Liver (tissue), 9 donors: Measurements from ENCODE around the gene PDCD6IP. TPM values are rescaled to one million over a fixed set of nuclear protein-coding genes. Genes with fewer than 3 reads are reported as not detected.

Experiments
- DNase-seq: peaks from one replicate; pipeline ENCODE4 v3.0.0-alpha.2; 2017; ENCODE audit warnings: low spot score
- H3K27ac ChIP-seq, 2 donors: one replicate each; pipeline ENCODE4 v1.7.0; 2013; ENCODE audit warnings: inconsistent platforms in 2 of 2, low read length in 2 of 2, control low read depth in 1 of 2, low read depth in 1 of 2, mild to moderate bottlenecking in 1 of 2
- H3K27me3 ChIP-seq, 4 donors: one replicate each; pipeline versions ENCODE4 v1.6.1 to v1.7.0; 2013; ENCODE audit warnings: low read length in 3 of 4, inconsistent platforms in 1 of 4, mild to moderate bottlenecking in 1 of 4, moderate library complexity in 1 of 4; ENCODE audit not compliant: control insufficient read depth in 4 of 4, insufficient read depth in 4 of 4
- H3K36me3 ChIP-seq, 4 donors: one replicate each; pipeline versions ENCODE4 v1.6.1 to v1.7.0; 2013; ENCODE audit warnings: low read length in 3 of 4, mild to moderate bottlenecking in 3 of 4, low read depth in 1 of 4, moderate library complexity in 1 of 4; ENCODE audit not compliant: control insufficient read depth in 4 of 4, insufficient read depth in 3 of 4
- H3K4me1 ChIP-seq, 4 donors: one replicate each; pipeline versions ENCODE4 v1.6.1 to v1.7.0; 2013; ENCODE audit warnings: low read length in 3 of 4, mild to moderate bottlenecking in 3 of 4, moderate library complexity in 1 of 4; ENCODE audit not compliant: control insufficient read depth in 4 of 4, insufficient read depth in 4 of 4
- H3K4me3 ChIP-seq, 3 donors: one replicate each; pipeline versions ENCODE4 v1.6.1 to v1.7.0; 2013; ENCODE audit warnings: low read length in 3 of 3, control low read depth in 1 of 3, low read depth in 1 of 3, mild to moderate bottlenecking in 1 of 3
- H3K9ac ChIP-seq, 2 donors: one replicate each; pipeline ENCODE4 v1.7.0; 2013; ENCODE audit warnings: low read length in 2 of 2, mild to moderate bottlenecking in 2 of 2, moderate library complexity in 2 of 2, control low read depth in 1 of 2, low read depth in 1 of 2
- H3K9me3 ChIP-seq, 4 donors: one replicate each; pipeline versions ENCODE4 v1.6.1 to v1.7.0; 2013; ENCODE audit warnings: low read length in 3 of 4; ENCODE audit not compliant: control insufficient read depth in 4 of 4
- EGR1 ChIP-seq, 2 donors: IDR thresholded peaks; 2 replicates each; pipeline ENCODE4 v1.6.1; 2016 to 2018; ENCODE audit warnings: antibody characterized with exemption in 2 of 2, low read depth in 2 of 2
- FOXA1 ChIP-seq: IDR thresholded peaks from 2 replicates; pipeline ENCODE4 v1.6.1; 2016; ENCODE audit warnings: antibody characterized with exemption
- FOXA2 ChIP-seq: IDR thresholded peaks from 2 replicates; pipeline ENCODE4 v1.6.1; 2016; ENCODE audit warnings: antibody characterized with exemption
- GABPA ChIP-seq, 2 donors: IDR thresholded peaks in 1 of 2; conservative IDR thresholded peaks in 1 of 2; 2 replicates each; pipeline ENCODE4 v1.6.1; 2016; ENCODE audit warnings: antibody characterized with exemption in 2 of 2, mild to moderate bottlenecking in 1 of 2, moderate library complexity in 1 of 2
- JUND ChIP-seq, 2 donors: IDR thresholded peaks; 2 replicates each; pipeline ENCODE4 v1.6.1; 2016; ENCODE audit warnings: antibody characterized with exemption in 2 of 2
- RAD21 ChIP-seq, 2 donors: IDR thresholded peaks; 2 replicates each; pipeline ENCODE4 v1.6.1; 2016; ENCODE audit warnings: antibody characterized with exemption in 2 of 2, mild to moderate bottlenecking in 2 of 2
- RXRA ChIP-seq, 2 donors: IDR thresholded peaks; 2 replicates each; pipeline ENCODE4 v1.6.1; 2017 to 2018; ENCODE audit warnings: antibody characterized with exemption in 2 of 2, mild to moderate bottlenecking in 1 of 2
- SP1 ChIP-seq: IDR thresholded peaks from 2 replicates; pipeline ENCODE4 v1.6.1; 2018; ENCODE audit warnings: antibody characterized with exemption, mild to moderate bottlenecking
- TAF1 ChIP-seq: conservative IDR thresholded peaks from 2 replicates; pipeline ENCODE4 v1.6.1; 2016; ENCODE audit warnings: antibody characterized with exemption, mild to moderate bottlenecking
- YY1 ChIP-seq: IDR thresholded peaks from 2 replicates; pipeline ENCODE4 v1.6.1; 2016; ENCODE audit warnings: antibody characterized with exemption, mild to moderate bottlenecking
- WGBS: extraction: QIAGEN DNeasy Blood & Tissue Kit; methylation state at CpG from one replicate; pipeline ENCODE4 v1.1.7; 2013; 5-methylcytosine and 5-hydroxymethylcytosine counted together
- polyA plus RNA-seq, 2 donors: library from polyadenylated mRNA; stranded (reverse) in 1 of 2; unstranded in 1 of 2; fragments of 200-250 nt in 1 of 2; fragments of >200 nt in 1 of 2; fragmentation: Nextera tagmentation in 1 of 2; extraction: Ambion mirVana in 1 of 2; gene quantifications; one replicate each; pipeline versions ENCODE4 v1.2.1 to v1.2.3, GENCODE V29; 2013 to 2015
- total RNA-seq, 2 donors: library from RNA; depleted of rRNA; stranded (reverse); fragments of >200 nt; gene quantifications; one replicate each; pipeline ENCODE4 v1.2.3, GENCODE V29; 2014
- TF ChIP-seq, protein P1 (sequence below): IDR thresholded peaks from 2 replicates; pipeline ENCODE4 v1.6.1; 2016; ENCODE audit warnings: antibody characterized with exemption
- TF ChIP-seq, protein P2 (sequence below): IDR thresholded peaks from 2 replicates; pipeline ENCODE4 v1.6.1; 2016; ENCODE audit warnings: antibody characterized with exemption
- TF ChIP-seq, protein P3 (sequence below): fragments of 150-350 bp; IDR thresholded peaks from 2 replicates; pipeline ENCODE4 v1.5.1; 2017; ENCODE audit warnings: improper control_type of control experiment, low read depth, low read length; ENCODE audit not compliant: missing input control
- TF ChIP-seq, protein P4 (sequence below): IDR thresholded peaks from 2 replicates; pipeline ENCODE4 v1.6.1; 2016; ENCODE audit warnings: antibody characterized with exemption, mild to moderate bottlenecking
- TF ChIP-seq, protein P5 (sequence below): IDR thresholded peaks from 2 replicates; pipeline ENCODE4 v1.6.1; 2016; ENCODE audit warnings: antibody characterized with exemption
- donor health status: healthy.
- donor health status: healthy.
- donor health status: healthy.
- donor health status: healthy.
- donor health status: healthy.

Gene PDCD6IP
- total and polyA plus RNA-seq, 4 donors = 31.9 to 73.8 (median 47.9) TPM

DNA sequence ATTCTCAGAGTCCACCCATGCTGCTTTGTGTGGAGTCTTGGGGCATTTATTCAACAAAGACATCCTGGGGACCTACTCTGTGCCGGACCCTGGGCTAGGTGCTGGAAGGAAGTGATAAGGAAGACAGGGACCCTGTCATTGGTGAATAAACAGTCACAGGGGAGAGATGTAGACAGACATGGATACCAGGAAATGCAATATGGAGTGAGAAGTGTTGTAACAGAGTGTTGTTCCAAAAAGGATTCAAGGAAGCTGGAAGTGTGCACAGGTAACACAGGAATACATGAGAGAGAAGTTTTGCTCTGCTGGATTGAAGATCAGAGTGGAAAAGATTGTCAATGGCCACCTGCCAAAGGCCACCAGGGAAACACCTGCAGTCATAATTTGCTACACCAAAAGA is 89.0 kb downstream of the PDCD6IP start:
- H3K27ac ChIP-seq = no peak overlapping the region
- H3K9ac ChIP-seq = no peak overlapping the region
- no peaks in the 10 kb centered on the region for H3K36me3 ChIP-seq
- DNase-seq = no peak
- no peak for TF ChIP-seq JUND (IDR thresholded peaks at IDR 0.05)
- no peak for TF ChIP-seq YY1
- TF ChIP-seq, protein P1, sequence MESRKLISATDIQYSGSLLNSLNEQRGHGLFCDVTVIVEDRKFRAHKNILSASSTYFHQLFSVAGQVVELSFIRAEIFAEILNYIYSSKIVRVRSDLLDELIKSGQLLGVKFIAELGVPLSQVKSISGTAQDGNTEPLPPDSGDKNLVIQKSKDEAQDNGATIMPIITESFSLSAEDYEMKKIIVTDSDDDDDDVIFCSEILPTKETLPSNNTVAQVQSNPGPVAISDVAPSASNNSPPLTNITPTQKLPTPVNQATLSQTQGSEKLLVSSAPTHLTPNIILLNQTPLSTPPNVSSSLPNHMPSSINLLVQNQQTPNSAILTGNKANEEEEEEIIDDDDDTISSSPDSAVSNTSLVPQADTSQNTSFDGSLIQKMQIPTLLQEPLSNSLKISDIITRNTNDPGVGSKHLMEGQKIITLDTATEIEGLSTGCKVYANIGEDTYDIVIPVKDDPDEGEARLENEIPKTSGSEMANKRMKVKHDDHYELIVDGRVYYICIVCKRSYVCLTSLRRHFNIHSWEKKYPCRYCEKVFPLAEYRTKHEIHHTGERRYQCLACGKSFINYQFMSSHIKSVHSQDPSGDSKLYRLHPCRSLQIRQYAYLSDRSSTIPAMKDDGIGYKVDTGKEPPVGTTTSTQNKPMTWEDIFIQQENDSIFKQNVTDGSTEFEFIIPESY = no peak
- TF ChIP-seq RXRA (IDR thresholded peaks at IDR 0.05) = no peak
- no peak for TF ChIP-seq FOXA2
- peaks cover 0 to 7% (median 6%) of the 10 kb centered on the region in 4 donors for H3K4me1 ChIP-seq
- no peaks in the 10 kb centered on the region for H3K9me3 ChIP-seq
- WGBS = 71% methylated on average over 1 of the region's 1 CpG
- no peaks in the 10 kb centered on the region for H3K27me3 ChIP-seq
- no peak overlapping the region for H3K4me3 ChIP-seq

DNA sequence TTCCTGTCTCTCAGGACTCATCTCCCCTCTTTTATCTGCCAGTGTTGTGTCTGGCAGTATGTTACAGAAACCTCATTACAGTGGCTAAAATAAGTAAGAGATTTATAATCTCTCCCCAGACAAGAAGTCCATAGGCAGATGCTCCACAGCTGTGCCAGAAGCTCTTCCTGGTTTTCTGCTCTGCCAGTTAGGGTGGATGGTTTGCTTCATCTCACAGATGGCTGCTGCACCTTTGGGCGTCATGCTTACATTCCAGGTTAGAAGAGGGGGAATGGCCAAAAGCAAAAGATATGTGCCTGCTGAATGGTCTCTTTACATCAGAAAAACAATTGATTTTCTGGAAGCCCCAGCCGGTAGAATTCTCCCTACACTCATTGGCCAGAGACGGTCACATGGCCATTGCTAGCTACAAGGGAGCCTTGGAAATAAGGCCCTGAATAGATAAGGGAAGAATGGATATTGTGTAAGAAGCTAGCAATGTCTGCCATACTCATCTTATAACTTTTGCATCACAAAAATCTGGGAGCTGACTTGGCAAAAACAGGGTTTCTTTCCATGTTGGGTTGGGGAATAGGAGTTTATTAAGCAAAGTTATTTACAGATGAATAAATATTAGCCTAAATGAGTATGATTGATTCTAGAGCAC is 91.1 kb downstream of the PDCD6IP start:
- Histone ChIP-seq H3K4me3 (no peak overlapping the region), H3K27me3 (no peaks in the 10 kb centered on the region), H3K36me3 (no peaks in the 10 kb centered on the region), H3K9ac (no peak overlapping the region), H3K27ac (no peak overlapping the region), H3K4me1 (no peaks in the 10 kb centered on the region), H3K9me3 (no peaks in the 10 kb centered on the region)
- 75% methylated on average over 3 of the region's 3 CpGs for WGBS
- DNase-seq = no peak
- no peak for TF ChIP-seq SP1
- no peak for TF ChIP-seq RXRA (IDR thresholded peaks at IDR 0.05)
- TF ChIP-seq, protein P2, sequence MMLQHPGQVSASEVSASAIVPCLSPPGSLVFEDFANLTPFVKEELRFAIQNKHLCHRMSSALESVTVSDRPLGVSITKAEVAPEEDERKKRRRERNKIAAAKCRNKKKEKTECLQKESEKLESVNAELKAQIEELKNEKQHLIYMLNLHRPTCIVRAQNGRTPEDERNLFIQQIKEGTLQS = no peak
- no peak for TF ChIP-seq GABPA (IDR thresholded peaks at IDR 0.05 in 1 of 2, conservative IDR thresholded peaks at IDR 0.05 in 1 of 2)
- no peak for TF ChIP-seq TAF1
- TF ChIP-seq JUND (IDR thresholded peaks at IDR 0.05) = no peak
- no peak for TF ChIP-seq FOXA2

DNA sequence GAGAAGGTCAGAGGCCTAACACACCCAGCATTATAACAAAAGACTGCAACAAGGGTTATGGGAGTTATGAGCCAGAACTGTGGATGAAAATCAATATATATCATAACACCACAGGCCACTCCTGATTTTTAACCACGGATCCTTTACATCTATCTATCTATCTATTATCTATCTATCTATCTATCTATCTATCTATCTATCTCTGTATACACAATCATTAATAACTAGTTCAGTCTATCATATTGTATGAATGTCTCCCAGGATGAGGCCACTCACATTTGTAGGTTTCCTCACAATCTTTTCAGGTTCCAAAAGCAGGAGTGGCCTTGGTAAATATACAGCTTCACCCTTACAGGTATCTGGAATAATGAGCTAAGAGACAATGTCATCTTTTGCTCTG is 94.2 kb downstream of the PDCD6IP start:
- Histone ChIP-seq H3K27ac (no peak overlapping the region), H3K4me1 (no peaks in the 10 kb centered on the region), H3K4me3 (no peak overlapping the region), H3K27me3 (no peaks in the 10 kb centered on the region), H3K36me3 (no peaks in the 10 kb centered on the region), H3K9ac (no peak overlapping the region), H3K9me3 (no peaks in the 10 kb centered on the region)
- DNase-seq = no peak
- WGBS = 82% methylated on average over 1 of the region's 1 CpG
- no peak for TF ChIP-seq RAD21 (IDR thresholded peaks at IDR 0.05)
- no peak for TF ChIP-seq JUND (IDR thresholded peaks at IDR 0.05)
- TF ChIP-seq, protein P3, sequence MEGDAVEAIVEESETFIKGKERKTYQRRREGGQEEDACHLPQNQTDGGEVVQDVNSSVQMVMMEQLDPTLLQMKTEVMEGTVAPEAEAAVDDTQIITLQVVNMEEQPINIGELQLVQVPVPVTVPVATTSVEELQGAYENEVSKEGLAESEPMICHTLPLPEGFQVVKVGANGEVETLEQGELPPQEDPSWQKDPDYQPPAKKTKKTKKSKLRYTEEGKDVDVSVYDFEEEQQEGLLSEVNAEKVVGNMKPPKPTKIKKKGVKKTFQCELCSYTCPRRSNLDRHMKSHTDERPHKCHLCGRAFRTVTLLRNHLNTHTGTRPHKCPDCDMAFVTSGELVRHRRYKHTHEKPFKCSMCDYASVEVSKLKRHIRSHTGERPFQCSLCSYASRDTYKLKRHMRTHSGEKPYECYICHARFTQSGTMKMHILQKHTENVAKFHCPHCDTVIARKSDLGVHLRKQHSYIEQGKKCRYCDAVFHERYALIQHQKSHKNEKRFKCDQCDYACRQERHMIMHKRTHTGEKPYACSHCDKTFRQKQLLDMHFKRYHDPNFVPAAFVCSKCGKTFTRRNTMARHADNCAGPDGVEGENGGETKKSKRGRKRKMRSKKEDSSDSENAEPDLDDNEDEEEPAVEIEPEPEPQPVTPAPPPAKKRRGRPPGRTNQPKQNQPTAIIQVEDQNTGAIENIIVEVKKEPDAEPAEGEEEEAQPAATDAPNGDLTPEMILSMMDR = no peak
- TF ChIP-seq, protein P1 = no peak
- no peak for TF ChIP-seq SP1
- no peak for TF ChIP-seq YY1
- TF ChIP-seq FOXA2 = no peak
- TF ChIP-seq, protein P4, sequence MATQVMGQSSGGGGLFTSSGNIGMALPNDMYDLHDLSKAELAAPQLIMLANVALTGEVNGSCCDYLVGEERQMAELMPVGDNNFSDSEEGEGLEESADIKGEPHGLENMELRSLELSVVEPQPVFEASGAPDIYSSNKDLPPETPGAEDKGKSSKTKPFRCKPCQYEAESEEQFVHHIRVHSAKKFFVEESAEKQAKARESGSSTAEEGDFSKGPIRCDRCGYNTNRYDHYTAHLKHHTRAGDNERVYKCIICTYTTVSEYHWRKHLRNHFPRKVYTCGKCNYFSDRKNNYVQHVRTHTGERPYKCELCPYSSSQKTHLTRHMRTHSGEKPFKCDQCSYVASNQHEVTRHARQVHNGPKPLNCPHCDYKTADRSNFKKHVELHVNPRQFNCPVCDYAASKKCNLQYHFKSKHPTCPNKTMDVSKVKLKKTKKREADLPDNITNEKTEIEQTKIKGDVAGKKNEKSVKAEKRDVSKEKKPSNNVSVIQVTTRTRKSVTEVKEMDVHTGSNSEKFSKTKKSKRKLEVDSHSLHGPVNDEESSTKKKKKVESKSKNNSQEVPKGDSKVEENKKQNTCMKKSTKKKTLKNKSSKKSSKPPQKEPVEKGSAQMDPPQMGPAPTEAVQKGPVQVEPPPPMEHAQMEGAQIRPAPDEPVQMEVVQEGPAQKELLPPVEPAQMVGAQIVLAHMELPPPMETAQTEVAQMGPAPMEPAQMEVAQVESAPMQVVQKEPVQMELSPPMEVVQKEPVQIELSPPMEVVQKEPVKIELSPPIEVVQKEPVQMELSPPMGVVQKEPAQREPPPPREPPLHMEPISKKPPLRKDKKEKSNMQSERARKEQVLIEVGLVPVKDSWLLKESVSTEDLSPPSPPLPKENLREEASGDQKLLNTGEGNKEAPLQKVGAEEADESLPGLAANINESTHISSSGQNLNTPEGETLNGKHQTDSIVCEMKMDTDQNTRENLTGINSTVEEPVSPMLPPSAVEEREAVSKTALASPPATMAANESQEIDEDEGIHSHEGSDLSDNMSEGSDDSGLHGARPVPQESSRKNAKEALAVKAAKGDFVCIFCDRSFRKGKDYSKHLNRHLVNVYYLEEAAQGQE = no peak
- TF ChIP-seq FOXA1 = no peak
- TF ChIP-seq, protein P5, sequence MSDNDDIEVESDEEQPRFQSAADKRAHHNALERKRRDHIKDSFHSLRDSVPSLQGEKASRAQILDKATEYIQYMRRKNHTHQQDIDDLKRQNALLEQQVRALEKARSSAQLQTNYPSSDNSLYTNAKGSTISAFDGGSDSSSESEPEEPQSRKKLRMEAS = no peak
- no peak for TF ChIP-seq TAF1
- TF ChIP-seq EGR1 (IDR thresholded peaks at IDR 0.05; ENCODE audit: low read depth in 2 of 2) = no peak
- TF ChIP-seq RXRA (IDR thresholded peaks at IDR 0.05) = no peak
